PFSK-1 (cell line): ENCODE results near the gene PRSS50.

Experiments used
- FOXP2 ChIP-seq: optimal IDR thresholded peaks from 2 replicates; pipeline ENCODE3; 2011; ENCODE audit warnings: borderline replicate concordance, control low read depth, inconsistent platforms; ENCODE audit not compliant: insufficient read depth; ENCODE audit errors: extremely low read length, extremely low read depth
- POLR2AphosphoS5 ChIP-seq: IDR thresholded peaks from 2 replicates; pipeline ENCODE4 v1.6.1; 2012; ENCODE audit warnings: low read depth, mild to moderate bottlenecking, control low read depth, low read length, moderate library complexity
- SIN3A ChIP-seq: IDR thresholded peaks from 2 replicates; pipeline ENCODE4 v1.6.1; 2012; ENCODE audit warnings: mild to moderate bottlenecking, low read length, moderate library complexity, borderline replicate concordance; ENCODE audit not compliant: insufficient read depth
- TAF1 ChIP-seq: IDR thresholded peaks from 2 replicates; pipeline ENCODE4 v1.6.1; 2012; ENCODE audit warnings: low read length, control low read depth, borderline replicate concordance; ENCODE audit not compliant: insufficient read depth
- TF ChIP-seq, protein P1 (sequence below), 2 experiments: IDR thresholded peaks; 2 replicates each; pipeline versions ENCODE4 v1.6.1 to v1.8.0; 2011 to 2012; ENCODE audit warnings: low read depth in 2 of 2, low read length in 2 of 2, control low read depth in 1 of 2, inconsistent platforms in 1 of 2, mild to moderate bottlenecking in 1 of 2, moderate library complexity in 1 of 2; ENCODE audit not compliant: insufficient read depth in 1 of 2

DNA sequence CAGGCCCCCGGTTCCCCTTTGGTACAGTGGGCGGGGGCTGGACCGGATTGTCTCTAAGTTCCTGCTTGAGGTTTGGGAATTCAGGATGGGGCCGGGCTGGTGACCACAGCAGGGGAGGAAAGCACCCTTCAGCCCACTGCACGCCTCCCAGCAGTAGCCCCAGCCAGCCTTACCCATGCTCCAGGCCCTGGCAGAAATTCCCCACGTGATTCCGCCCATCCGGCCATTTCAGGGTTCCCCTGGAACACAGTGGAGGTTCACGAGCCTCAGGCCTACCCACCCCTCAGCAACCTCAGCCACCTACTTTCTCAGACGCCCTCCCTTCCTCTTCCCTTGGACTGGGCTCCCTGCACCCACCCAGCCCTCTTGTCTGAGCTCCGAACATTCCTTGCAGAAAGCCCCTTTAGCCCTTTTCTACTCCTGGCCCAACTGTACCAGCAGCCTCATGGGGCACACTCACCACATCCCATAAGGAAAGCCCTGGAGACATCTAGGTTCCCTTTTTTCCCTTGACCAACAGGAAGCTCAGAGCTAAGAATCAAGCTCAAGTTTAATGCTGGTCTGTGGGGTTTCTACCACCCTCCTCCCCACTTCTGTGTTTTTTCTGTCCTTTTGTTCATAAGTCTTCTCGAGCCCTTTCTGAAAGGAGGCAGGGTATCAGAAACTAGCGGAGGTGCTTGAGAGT lies 35.7 kb downstream of the PRSS50 start:
- TF ChIP-seq POLR2AphosphoS5 (no peak), TAF1 (no peak), SIN3A (no peak), FOXP2 (no peak)
- TF ChIP-seq, protein P1, sequence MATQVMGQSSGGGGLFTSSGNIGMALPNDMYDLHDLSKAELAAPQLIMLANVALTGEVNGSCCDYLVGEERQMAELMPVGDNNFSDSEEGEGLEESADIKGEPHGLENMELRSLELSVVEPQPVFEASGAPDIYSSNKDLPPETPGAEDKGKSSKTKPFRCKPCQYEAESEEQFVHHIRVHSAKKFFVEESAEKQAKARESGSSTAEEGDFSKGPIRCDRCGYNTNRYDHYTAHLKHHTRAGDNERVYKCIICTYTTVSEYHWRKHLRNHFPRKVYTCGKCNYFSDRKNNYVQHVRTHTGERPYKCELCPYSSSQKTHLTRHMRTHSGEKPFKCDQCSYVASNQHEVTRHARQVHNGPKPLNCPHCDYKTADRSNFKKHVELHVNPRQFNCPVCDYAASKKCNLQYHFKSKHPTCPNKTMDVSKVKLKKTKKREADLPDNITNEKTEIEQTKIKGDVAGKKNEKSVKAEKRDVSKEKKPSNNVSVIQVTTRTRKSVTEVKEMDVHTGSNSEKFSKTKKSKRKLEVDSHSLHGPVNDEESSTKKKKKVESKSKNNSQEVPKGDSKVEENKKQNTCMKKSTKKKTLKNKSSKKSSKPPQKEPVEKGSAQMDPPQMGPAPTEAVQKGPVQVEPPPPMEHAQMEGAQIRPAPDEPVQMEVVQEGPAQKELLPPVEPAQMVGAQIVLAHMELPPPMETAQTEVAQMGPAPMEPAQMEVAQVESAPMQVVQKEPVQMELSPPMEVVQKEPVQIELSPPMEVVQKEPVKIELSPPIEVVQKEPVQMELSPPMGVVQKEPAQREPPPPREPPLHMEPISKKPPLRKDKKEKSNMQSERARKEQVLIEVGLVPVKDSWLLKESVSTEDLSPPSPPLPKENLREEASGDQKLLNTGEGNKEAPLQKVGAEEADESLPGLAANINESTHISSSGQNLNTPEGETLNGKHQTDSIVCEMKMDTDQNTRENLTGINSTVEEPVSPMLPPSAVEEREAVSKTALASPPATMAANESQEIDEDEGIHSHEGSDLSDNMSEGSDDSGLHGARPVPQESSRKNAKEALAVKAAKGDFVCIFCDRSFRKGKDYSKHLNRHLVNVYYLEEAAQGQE (IDR thresholded peaks at IDR 0.05; ENCODE audit: insufficient read depth in 1 of 2, low read depth in 2 of 2, low read length in 2 of 2) = no peak
